Ovary (tissue), 9 donors: ENCODE measurements around the gene CD99L2. TPM values are rescaled to one million over a fixed set of nuclear protein-coding genes. Genes with fewer than 3 reads are reported as not detected.

ENCODE experiments used
- DNase-seq, 5 donors: peaks; one replicate each; pipeline ENCODE4 v3.0.0-alpha.2; 2019 to 2020
- H3K27ac ChIP-seq, 2 donors: fragments of 200-600 bp; one replicate each; pipeline versions ENCODE4 v1.5.1 to v1.8.0; 2019 to 2022
- H3K27me3 ChIP-seq: fragments of 200-600 bp; one replicate; pipeline ENCODE4 v1.8.0; 2022
- H3K36me3 ChIP-seq: fragments of 200-600 bp; sonication (generic); one replicate; pipeline ENCODE4 v1.5.1; 2019
- H3K4me1 ChIP-seq: one replicate; pipeline ENCODE4 v1.8.1; 2013; ENCODE audit warnings: mild to moderate bottlenecking, moderate library complexity; ENCODE audit not compliant: insufficient read depth
- H3K4me3 ChIP-seq: fragments of 200-600 bp; sonication (generic); one replicate; pipeline ENCODE4 v1.5.1; 2017
- H3K9me3 ChIP-seq, 2 donors: fragments of 200-600 bp in 1 of 2; sonication (generic) in 1 of 2; one replicate each; pipeline versions ENCODE4 v1.5.1 to v1.8.1; 2013 to 2019; ENCODE audit warnings: mild to moderate bottlenecking in 1 of 2, moderate library complexity in 1 of 2
- CTCF ChIP-seq, 3 donors: fragments of 450-650 bp in 2 of 3; fragments of 200-600 bp in 1 of 3; IDR thresholded peaks; one replicate each; pipeline versions ENCODE4 v1.5.1 to v1.8.0; 2016 to 2022; ENCODE audit warnings: antibody characterized with exemption in 3 of 3, mild to moderate bottlenecking in 1 of 3
- EP300 ChIP-seq: sonication (generic); formaldehyde crosslinking; IDR thresholded peaks from one replicate; pipeline ENCODE4 v1.6.1; 2017; ENCODE audit warnings: antibody characterized with exemption
- POLR2A ChIP-seq: fragments of 450-650 bp; IDR thresholded peaks from one replicate; pipeline ENCODE4 v1.6.1; 2017; ENCODE audit warnings: antibody characterized with exemption, mild to moderate bottlenecking, moderate library complexity
- WGBS, 3 donors: extraction: QIAGEN DNeasy Blood & Tissue Kit in 1 of 3; methylation state at CpG; one replicate each; pipeline versions ENCODE4 v1.1.5 to v1.1.7; 2013 to 2017; 5-methylcytosine and 5-hydroxymethylcytosine counted together
- intact Hi-C, 4 donors: fragments of 100-400 bp; cut with DNase I; formaldehyde crosslinking; loops; one replicate each; pipeline versions ENCODE4 v1.11.0 to v1.15.1; 2022 to 2023
- polyA plus RNA-seq, 2 donors: library from polyadenylated mRNA; stranded (reverse); fragments of 200-250 nt in 1 of 2; fragments of 350-450 nt in 1 of 2; fragmentation: Illumina TruSeq in 1 of 2; extraction: RNeasy Lipid Tissue Mini Kit (QIAGEN cat#74804) in 1 of 2; gene quantifications; one replicate each; pipeline ENCODE4 v1.2.3, GENCODE V29; 2013 to 2014
- total RNA-seq, 7 donors: library from RNA; depleted of rRNA in 2 of 7; stranded (reverse); fragments of >200 nt in 2 of 7; fragmentation: NEBNext Ultra II Directional in 3 of 7; extraction: Animal tissue kit (Norgen Biotek cat#: 25700) in 3 of 7; gene quantifications; one replicate each; pipeline versions ENCODE4 v1.1.0 to v1.2.4, GENCODE V29; 2016 to 2023
- donor health status: DM: no; HTN: no; CAD: no; lungs with moderate emphysema.
- donor health status: DM: no; HTN: no; CAD: no.
- donor health status: Bipolar disorder and iron deficiency.
- donor health status: DM: yes; HTN: yes; CAD: no.
- donor health status: DM: no; HTN: no; CAD: no.
- donor health status: DM: yes; HTN: yes; CAD: no.

The CD99L2 gene
- total and polyA plus RNA-seq, 9 donors, result 38.7 to 64.6 (median 53.0) TPM

GRCh38 chrX:150871341-150871811 is 27.1 kb downstream of the CD99L2 start:
- Histone ChIP-seq H3K27me3 (no peaks in the 10 kb centered on the region), H3K36me3 (no peaks in the 10 kb centered on the region), H3K4me1 (peaks cover 2% of the 10 kb centered on the region), H3K27ac (no peak overlapping the region), H3K9me3 (no peaks in the 10 kb centered on the region), H3K4me3 (no peak overlapping the region)
- TF ChIP-seq POLR2A (no peak), CTCF (IDR thresholded peaks at IDR 0.05) (no peak), EP300 (no peak)
- no peak for DNase-seq
- WGBS, 3 donors, result 38 to 45% (median 44%) methylated on average over 3 of the region's 3 CpGs
- intact Hi-C loops, result no loop called here

GRCh38 chrX:150870487-150871340 is 27.8 kb downstream of the CD99L2 start:
- DNase-seq, result no peak
- no peak overlapping the region for H3K4me3 ChIP-seq
- H3K4me1 ChIP-seq, result peaks cover 2% of the 10 kb centered on the region
- H3K27me3 ChIP-seq, result no peaks in the 10 kb centered on the region
- no peaks in the 10 kb centered on the region for H3K9me3 ChIP-seq
- no peaks in the 10 kb centered on the region for H3K36me3 ChIP-seq
- WGBS, 3 donors, result 48 to 57% (median 55%) methylated on average over 7 of the region's 7 CpGs
- intact Hi-C loops, result no loop called here
- TF ChIP-seq CTCF (IDR thresholded peaks at IDR 0.05) (no peak), EP300 (no peak), POLR2A (no peak)
- H3K27ac ChIP-seq, result no peak overlapping the region

- TF ChIP-seq CTCF (IDR thresholded peaks at IDR 0.05), result no peak
- TF ChIP-seq POLR2A, result no peak
- no peak for TF ChIP-seq EP300
- Histone ChIP-seq H3K4me3 (no peak overlapping the region), H3K27me3 (no peaks in the 10 kb centered on the region), H3K9me3 (no peaks in the 10 kb centered on the region), H3K36me3 (no peaks in the 10 kb centered on the region), H3K4me1 (peaks cover 2% of the 10 kb centered on the region), H3K27ac (no peak overlapping the region)
- 63 to 70% (median 66%) methylated on average over 4 of the region's 4 CpGs for WGBS, 3 donors
- no peak for DNase-seq
- intact Hi-C loops, result no loop called here
Observed at GRCh38 chrX:150870029-150870428, 28.4 kb downstream of the CD99L2 start.

GRCh38 chrX:150869450-150869849 is 29.0 kb downstream of the CD99L2 start:
- Histone ChIP-seq H3K27me3 (no peaks in the 10 kb centered on the region), H3K9me3 (no peaks in the 10 kb centered on the region), H3K36me3 (no peaks in the 10 kb centered on the region), H3K4me1 (peaks cover 2% of the 10 kb centered on the region), H3K27ac (no peak overlapping the region), H3K4me3 (no peak overlapping the region)
- TF ChIP-seq CTCF (IDR thresholded peaks at IDR 0.05) (no peak), POLR2A (no peak), EP300 (no peak)
- intact Hi-C loops, result no loop called here
- DNase-seq, result no peak
- WGBS, 3 donors, result 60 to 74% (median 69%) methylated on average over 3 of the region's 3 CpGs
